Fibroblast of lung (primary cell): ENCODE data around the gene NF2. TPM values are rescaled to one million over a fixed set of nuclear protein-coding genes. Genes with fewer than 3 reads are reported as not detected.

ENCODE experiments used
- DNase-seq, 2 donors: peaks; one replicate each; pipeline versions ENCODE4 v3.0.0 to v3.0.0-alpha.2; 2010; ENCODE audit warnings: low read depth in 2 of 2
- H2AFZ ChIP-seq: 2 replicates; pipeline ENCODE4 v1.5.1; 2012; ENCODE audit warnings: low read length, control low read depth, inconsistent platforms
- H3K27ac ChIP-seq: 2 replicates; pipeline ENCODE4 v1.5.1; 2011; ENCODE audit warnings: low read length, control low read depth; ENCODE audit not compliant: insufficient read depth
- H3K27me3 ChIP-seq: 2 replicates; pipeline ENCODE4 v1.5.1; 2011; ENCODE audit warnings: mild to moderate bottlenecking, low read length; ENCODE audit not compliant: control insufficient read depth, insufficient read depth
- H3K36me3 ChIP-seq: 2 replicates; pipeline ENCODE4 v1.5.1; 2011; ENCODE audit warnings: low read length; ENCODE audit not compliant: control insufficient read depth, insufficient read depth
- H3K4me1 ChIP-seq: 2 replicates; pipeline ENCODE4 v1.5.1; 2011; ENCODE audit warnings: low read length; ENCODE audit not compliant: control insufficient read depth, insufficient read depth; ENCODE audit errors: extremely low read depth
- H3K4me2 ChIP-seq: 2 replicates; pipeline ENCODE4 v1.5.1; 2011; ENCODE audit warnings: low read length, control low read depth; ENCODE audit not compliant: insufficient read depth; ENCODE audit errors: extremely low read depth
- H3K4me3 ChIP-seq, 4 experiments: fragments of 200-600 bp in 1 of 4; sonication (generic) in 1 of 4; replicated peaks in 1 of 4; 2 replicates each; pipeline ENCODE4 v1.5.1; 2011 to 2016; ENCODE audit warnings: low read length in 4 of 4, low read depth in 3 of 4, mild to moderate bottlenecking in 3 of 4, control low read depth in 2 of 4, inconsistent platforms in 1 of 4, mixed read lengths in 1 of 4; ENCODE audit not compliant: insufficient read depth in 1 of 4; ENCODE audit errors: control extremely low read depth in 1 of 4
- H3K79me2 ChIP-seq: 2 replicates; pipeline ENCODE4 v1.5.1; 2012; ENCODE audit warnings: mild to moderate bottlenecking, low read length, inconsistent platforms; ENCODE audit not compliant: control insufficient read depth, insufficient read depth
- H3K9ac ChIP-seq: 2 replicates; pipeline ENCODE4 v1.5.1; 2011; ENCODE audit warnings: mild to moderate bottlenecking, low read length, control low read depth; ENCODE audit not compliant: insufficient read depth
- H3K9me3 ChIP-seq: 2 replicates; pipeline ENCODE4 v1.5.1; 2012; ENCODE audit warnings: low read depth, low read length; ENCODE audit not compliant: control insufficient read depth, insufficient read depth
- H4K20me1 ChIP-seq: 2 replicates; pipeline ENCODE4 v1.5.1; 2011; ENCODE audit warnings: low read length; ENCODE audit not compliant: control insufficient read depth, insufficient read depth; ENCODE audit errors: extremely low read depth
- CTCF ChIP-seq, 2 donors: IDR thresholded peaks in 1 of 2; conservative IDR thresholded peaks in 1 of 2; 1 replicate in 1 of 2; 2 replicates in 1 of 2; pipeline ENCODE4 v1.5.1; 2011 to 2012; ENCODE audit warnings: low read length in 2 of 2, control low read depth in 1 of 2, inconsistent platforms in 1 of 2, low read depth in 1 of 2, mild to moderate bottlenecking in 1 of 2
- EZH2 ChIP-seq: IDR thresholded peaks from 2 replicates; pipeline ENCODE4 v1.5.1; 2012; ENCODE audit warnings: low read length, control low read depth, mild to moderate bottlenecking; ENCODE audit errors: missing control alignments
- polyA plus RNA-seq, 2 donors: library from polyadenylated mRNA; depleted of rRNA in 1 of 2; stranded (reverse) in 1 of 2; unstranded in 1 of 2; fragments of >200 nt; gene quantifications; 2 replicates each; pipeline ENCODE4 v1.2.1, GENCODE V29; 2011 to 2012; ENCODE audit warnings: missing spikeins in 1 of 2
- total RNA-seq: library from RNA; depleted of rRNA; stranded (reverse); fragments of >200 nt; gene quantifications from 2 replicates; pipeline ENCODE4 v1.2.1, GENCODE V29; 2014

The NF2 gene
- total and polyA plus RNA-seq, 2 donors (not counting 1 experiment from before 2014, with no cell fraction given): 55.5 to 80.9 TPM

- no peaks in the 10 kb centered on the region for H3K4me1 ChIP-seq
- no peaks in the 10 kb centered on the region for H3K79me2 ChIP-seq
- no peak overlapping the region for H3K4me3 ChIP-seq
- H3K27ac ChIP-seq: no peak overlapping the region
- peaks cover 6% of the 10 kb centered on the region for H3K36me3 ChIP-seq
- no peaks in the 10 kb centered on the region for H3K27me3 ChIP-seq
- no peak overlapping the region for H3K4me2 ChIP-seq
- no peaks in the 10 kb centered on the region for H4K20me1 ChIP-seq
- H3K9ac ChIP-seq: no peak overlapping the region
- H2AFZ ChIP-seq: no peak overlapping the region
- DNase-seq: no peak
- TF ChIP-seq EZH2: no peak
- TF ChIP-seq CTCF (conservative IDR thresholded peaks at IDR 0.05 in 1 of 2, IDR thresholded peaks at IDR 0.05 in 1 of 2; ENCODE audit: low read depth in 1 of 2, low read length in 2 of 2): no peak
- H3K9me3 ChIP-seq: no peaks in the 10 kb centered on the region
Observed at GRCh38 chr22:29650370-29650769, 46.9 kb downstream of the NF2 start.

GRCh38 chr22:29651652-29652051 lies 48.2 kb downstream of the NF2 start:
- Histone ChIP-seq H2AFZ (no peak overlapping the region), H3K9ac (no peak overlapping the region), H3K4me2 (no peak overlapping the region), H3K9me3 (no peaks in the 10 kb centered on the region), H3K27ac (no peak overlapping the region), H3K4me1 (no peaks in the 10 kb centered on the region), H3K36me3 (peaks cover 6% of the 10 kb centered on the region), H3K4me3 (no peak overlapping the region), H3K27me3 (no peaks in the 10 kb centered on the region), H3K79me2 (no peaks in the 10 kb centered on the region), H4K20me1 (no peaks in the 10 kb centered on the region)
- no peak for TF ChIP-seq EZH2
- no peak for TF ChIP-seq CTCF (conservative IDR thresholded peaks at IDR 0.05 in 1 of 2, IDR thresholded peaks at IDR 0.05 in 1 of 2; ENCODE audit: low read depth in 1 of 2, low read length in 2 of 2)
- no peak for DNase-seq

GRCh38 chr22:29654420-29654819 lies 51.0 kb downstream of the NF2 start:
- no peak overlapping the region for H3K9ac ChIP-seq
- no peaks in the 10 kb centered on the region for H3K79me2 ChIP-seq
- H3K4me1 ChIP-seq: no peaks in the 10 kb centered on the region
- no peak overlapping the region for H2AFZ ChIP-seq
- H3K27me3 ChIP-seq: no peaks in the 10 kb centered on the region
- DNase-seq: no peak
- H3K36me3 ChIP-seq: peaks cover 5% of the 10 kb centered on the region
- H3K27ac ChIP-seq: no peak overlapping the region
- TF ChIP-seq CTCF (conservative IDR thresholded peaks at IDR 0.05 in 1 of 2, IDR thresholded peaks at IDR 0.05 in 1 of 2; ENCODE audit: low read depth in 1 of 2, low read length in 2 of 2) (no peak), EZH2 (no peak)
- no peak overlapping the region for H3K4me3 ChIP-seq
- no peaks in the 10 kb centered on the region for H4K20me1 ChIP-seq
- H3K9me3 ChIP-seq: no peaks in the 10 kb centered on the region
- no peak overlapping the region for H3K4me2 ChIP-seq
